Measurements from ENCODE around the gene NPY4R.
"Not testable (repeated sequence)": the region's sequence is repeated elsewhere in the genome, so short reads cannot be mapped to it uniquely, and the experiment has no call there.

DNA sequence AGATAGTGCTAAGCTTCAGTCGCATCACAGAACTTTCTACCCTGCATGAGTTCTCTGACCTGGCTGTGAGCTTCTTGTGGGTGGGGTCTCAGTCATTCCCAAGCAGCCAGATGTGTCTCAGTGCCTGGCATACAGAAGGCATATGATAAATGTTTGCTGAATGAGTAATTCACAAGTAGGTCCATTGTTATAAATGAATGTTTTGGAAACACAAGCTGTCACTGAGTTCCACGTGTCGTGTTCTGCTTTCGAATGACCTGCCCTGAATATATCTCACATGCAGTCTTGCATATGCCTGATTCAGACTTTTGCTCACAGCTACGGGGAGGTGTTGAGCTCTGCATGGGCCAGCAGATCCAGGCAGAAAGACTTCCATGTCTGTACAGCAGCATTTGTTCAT is 46.2 kb upstream of the NPY4R start:
- TF ChIP-seq CTCF (IDR thresholded peaks at IDR 0.05; ENCODE audit: insufficient read depth, low read length); POLR2AphosphoS5 (IDR thresholded peaks at IDR 0.05; ENCODE audit: low read depth); REST (IDR thresholded peaks at IDR 0.05; ENCODE audit: insufficient replicate concordance, low read depth); SPI1 (IDR thresholded peaks at IDR 0.05; ENCODE audit: borderline replicate concordance, low read depth): not testable (repeated sequence)
